ENCODE results near the gene RTKN. TPM values are rescaled to one million over a fixed set of nuclear protein-coding genes. Genes with fewer than 3 reads are reported as not detected.
"Not testable (repeated sequence)": the region's sequence is repeated elsewhere in the genome, so short reads cannot be mapped to it uniquely, and the experiment has no call there.

RTKN gene
- total RNA-seq, result 18.5 TPM
- long read RNA-seq, transcript RTKN-202 (12 exons, 2,142 nt), result major isoform, 5 of 23 reads
- long read RNA-seq, partial matches to known transcripts, result 3 of 23 reads
- long read RNA-seq, other reads (novel, unspliced or antisense), result 9 of 23 reads

- no peak for DNase-seq (ENCODE audit: low spot score)
- intact Hi-C loops (cut with DNase I), result no loop called here
Measured at GRCh38 chr2:74441690-74442482, at the start of gene RTKN. RTKN (minus strand) TSS chr2:74441937; CDS start chr2:74441816, 121 bp downstream.

- intact Hi-C loops (cut with DNase I), result no loop called here
- no peak for DNase-seq (ENCODE audit: low spot score)
Measured at GRCh38 chr2:74489906-74490305, 48.2 kb upstream of the RTKN start.

GRCh38 chr2:74488643-74489481, 47.1 kb upstream of the RTKN start:
- DNase-seq (ENCODE audit: low spot score), result no peak
- intact Hi-C loops (cut with DNase I), result no loop called here

- intact Hi-C loops (cut with DNase I), result no loop called here
- no peak for DNase-seq (ENCODE audit: low spot score)
Measured at GRCh38 chr2:74486141-74486540, 44.4 kb upstream of the RTKN start.

- intact Hi-C loops (cut with DNase I), result loop anchor here (1.0 kb wide), 2 partner anchors 29 to 104 kb away; no protein-coding TSS in a partner anchor
- not testable (repeated sequence) for DNase-seq (ENCODE audit: low spot score)
Measured at GRCh38 chr2:74483675-74484164, 42.0 kb upstream of the RTKN start.

GRCh38 chr2:74482801-74483674, 41.3 kb upstream of the RTKN start, which contains the start of the genes CCDC142 and TTC31:
CCDC142 (minus strand) TSS chr2:74482998; CDS start chr2:74482837, 161 bp downstream.
TTC31 (plus strand) TSS chr2:74483081; CDS start chr2:74483096, 15 bp downstream.
- peak; percentile 97 for DNase-seq (ENCODE audit: low spot score)
- intact Hi-C loops (cut with DNase I), result loop anchor here (1.0 kb wide), 3 partner anchors 29 to 104 kb away; partner anchors contain the start of genes AUP1 and HTRA2

GRCh38 chr2:74481961-74482800, 40.4 kb upstream of the RTKN start:
- DNase-seq (ENCODE audit: low spot score), result no peak
- intact Hi-C loops (cut with DNase I), result loop anchor here (1.0 kb wide), 1 partner anchor 47 kb away; the partner anchor contains the start of genes AUP1 and HTRA2

GRCh38 chr2:74481431-74481830, 39.7 kb upstream of the RTKN start:
- intact Hi-C loops (cut with DNase I), result no loop called here
- DNase-seq (ENCODE audit: low spot score), result no peak

- no peak for DNase-seq (ENCODE audit: low spot score)
- intact Hi-C loops (cut with DNase I), result no loop called here
Measured at GRCh38 chr2:74474899-74475298, 33.2 kb upstream of the RTKN start.

GRCh38 chr2:74474481-74474880, 32.7 kb upstream of the RTKN start:
- intact Hi-C loops (cut with DNase I), result no loop called here
- DNase-seq (ENCODE audit: low spot score), result no peak

GRCh38 chr2:74472945-74473258, 31.2 kb upstream of the RTKN start:
- DNase-seq (ENCODE audit: low spot score), result no peak
- intact Hi-C loops (cut with DNase I), result no loop called here

- peak; percentile 97 for DNase-seq (ENCODE audit: low spot score)
- intact Hi-C loops (cut with DNase I), result no loop called here
Measured at GRCh38 chr2:74472086-74472944, 30.6 kb upstream of the RTKN start, which contains the start of gene MRPL53. MRPL53 (minus strand) TSS chr2:74472680; CDS start chr2:74472660, 20 bp downstream.

GRCh38 chr2:74471332-74472065, 29.8 kb upstream of the RTKN start:
- no peak for DNase-seq (ENCODE audit: low spot score)
- intact Hi-C loops (cut with DNase I), result no loop called here

- intact Hi-C loops (cut with DNase I), result not testable (repeated sequence)
Measured at GRCh38 chr2:74470742-74471141, 29.0 kb upstream of the RTKN start.

GRCh38 chr2:74464406-74464805, 22.7 kb upstream of the RTKN start:
- intact Hi-C loops (cut with DNase I), result no loop called here
- no peak for DNase-seq (ENCODE audit: low spot score)

More at GRCh38 chr2:74470742-74471141, 29.0 kb upstream of the RTKN start:
- DNase-seq (ENCODE audit: low spot score), result not testable (repeated sequence)

- intact Hi-C loops (cut with DNase I), result no loop called here
- no peak for DNase-seq (ENCODE audit: low spot score)
Measured at GRCh38 chr2:74462786-74463105, 21.0 kb upstream of the RTKN start.

Measured in cardiac septum (tissue), 1 donor.